WTC11 (cell line): ENCODE measurements around the gene C1orf174.

ENCODE experiments used
- SMAD3 ChIP-seq: sonication (generic); formaldehyde crosslinking; IDR thresholded peaks from 2 replicates; pipeline ENCODE4 v1.8.0; 2022; ENCODE audit warnings: missing genetic modification reagents, mild to moderate bottlenecking, borderline replicate concordance
- TCF7 ChIP-seq: sonication (generic); formaldehyde crosslinking; IDR thresholded peaks from 2 replicates; pipeline ENCODE4 v1.8.0; 2022; ENCODE audit warnings: mild to moderate bottlenecking, low read depth, missing genetic modification reagents, moderate library complexity
- ZNF219 ChIP-seq: sonication (generic); formaldehyde crosslinking; IDR thresholded peaks from 2 replicates; pipeline ENCODE4 v1.8.0; 2023; ENCODE audit warnings: missing genetic modification reagents, mild to moderate bottlenecking, borderline replicate concordance
- TF ChIP-seq, protein P1 (sequence below): sonication (generic); formaldehyde crosslinking; IDR thresholded peaks from 2 replicates; pipeline ENCODE4 v1.8.1; 2022; ENCODE audit warnings: missing genetic modification reagents, borderline replicate concordance
- TF ChIP-seq, protein P2 (sequence below): fragments of 200-600 bp; IDR thresholded peaks from 2 replicates; pipeline ENCODE4 v1.8.0; 2022; ENCODE audit warnings: antibody characterized with exemption
- TF ChIP-seq, protein P3 (sequence below): sonication (generic); formaldehyde crosslinking; IDR thresholded peaks from 2 replicates; pipeline ENCODE4 v1.8.0; 2022; ENCODE audit warnings: mild to moderate bottlenecking, missing genetic modification reagents
- TF ChIP-seq, protein P4 (sequence below): sonication (generic); formaldehyde crosslinking; IDR thresholded peaks from 2 replicates; pipeline ENCODE4 v1.8.1; 2023; ENCODE audit warnings: mild to moderate bottlenecking, missing genetic modification reagents, moderate library complexity

DNA sequence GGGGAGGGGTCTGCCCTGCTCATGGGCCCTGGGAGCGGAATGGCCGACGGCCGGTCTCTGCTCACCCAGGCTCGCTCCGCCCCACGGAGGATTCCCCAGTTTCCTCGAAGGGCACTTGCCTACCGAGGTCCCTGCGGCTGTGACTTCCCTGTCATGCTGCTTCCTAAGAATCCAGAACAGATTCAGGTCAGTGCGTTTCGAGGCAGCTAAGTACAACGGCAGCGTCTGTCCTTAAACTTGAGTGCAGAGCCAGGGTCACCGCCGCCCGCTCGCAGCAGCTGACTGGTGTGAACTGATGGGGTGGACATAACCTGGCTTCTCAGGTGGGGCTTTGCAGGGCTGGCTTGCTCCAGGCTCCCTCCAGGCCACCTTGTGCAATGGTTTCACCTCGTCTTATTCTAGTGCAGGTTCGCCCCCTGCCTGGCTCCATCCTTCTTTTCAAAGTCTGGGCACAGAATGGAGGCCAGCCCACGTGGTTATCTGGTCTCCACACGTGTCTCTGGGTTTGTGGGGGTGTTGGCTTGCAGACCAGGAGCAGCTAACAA, 7.6 kb upstream of the C1orf174 start:
- TF ChIP-seq, protein P1, sequence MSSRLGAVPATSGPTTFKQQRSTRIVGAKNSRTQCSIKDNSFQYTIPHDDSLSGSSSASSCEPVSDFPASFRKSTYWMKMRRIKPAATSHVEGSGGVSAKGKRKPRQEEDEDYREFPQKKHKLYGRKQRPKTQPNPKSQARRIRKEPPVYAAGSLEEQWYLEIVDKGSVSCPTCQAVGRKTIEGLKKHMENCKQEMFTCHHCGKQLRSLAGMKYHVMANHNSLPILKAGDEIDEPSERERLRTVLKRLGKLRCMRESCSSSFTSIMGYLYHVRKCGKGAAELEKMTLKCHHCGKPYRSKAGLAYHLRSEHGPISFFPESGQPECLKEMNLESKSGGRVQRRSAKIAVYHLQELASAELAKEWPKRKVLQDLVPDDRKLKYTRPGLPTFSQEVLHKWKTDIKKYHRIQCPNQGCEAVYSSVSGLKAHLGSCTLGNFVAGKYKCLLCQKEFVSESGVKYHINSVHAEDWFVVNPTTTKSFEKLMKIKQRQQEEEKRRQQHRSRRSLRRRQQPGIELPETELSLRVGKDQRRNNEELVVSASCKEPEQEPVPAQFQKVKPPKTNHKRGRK (CRISPR knock-in tag): no peak
- no peak for TF ChIP-seq ZNF219 (CRISPR knock-in tag)
- TF ChIP-seq, protein P2, sequence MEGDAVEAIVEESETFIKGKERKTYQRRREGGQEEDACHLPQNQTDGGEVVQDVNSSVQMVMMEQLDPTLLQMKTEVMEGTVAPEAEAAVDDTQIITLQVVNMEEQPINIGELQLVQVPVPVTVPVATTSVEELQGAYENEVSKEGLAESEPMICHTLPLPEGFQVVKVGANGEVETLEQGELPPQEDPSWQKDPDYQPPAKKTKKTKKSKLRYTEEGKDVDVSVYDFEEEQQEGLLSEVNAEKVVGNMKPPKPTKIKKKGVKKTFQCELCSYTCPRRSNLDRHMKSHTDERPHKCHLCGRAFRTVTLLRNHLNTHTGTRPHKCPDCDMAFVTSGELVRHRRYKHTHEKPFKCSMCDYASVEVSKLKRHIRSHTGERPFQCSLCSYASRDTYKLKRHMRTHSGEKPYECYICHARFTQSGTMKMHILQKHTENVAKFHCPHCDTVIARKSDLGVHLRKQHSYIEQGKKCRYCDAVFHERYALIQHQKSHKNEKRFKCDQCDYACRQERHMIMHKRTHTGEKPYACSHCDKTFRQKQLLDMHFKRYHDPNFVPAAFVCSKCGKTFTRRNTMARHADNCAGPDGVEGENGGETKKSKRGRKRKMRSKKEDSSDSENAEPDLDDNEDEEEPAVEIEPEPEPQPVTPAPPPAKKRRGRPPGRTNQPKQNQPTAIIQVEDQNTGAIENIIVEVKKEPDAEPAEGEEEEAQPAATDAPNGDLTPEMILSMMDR: no peak
- TF ChIP-seq, protein P3, sequence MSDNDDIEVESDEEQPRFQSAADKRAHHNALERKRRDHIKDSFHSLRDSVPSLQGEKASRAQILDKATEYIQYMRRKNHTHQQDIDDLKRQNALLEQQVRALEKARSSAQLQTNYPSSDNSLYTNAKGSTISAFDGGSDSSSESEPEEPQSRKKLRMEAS (CRISPR knock-in tag): no peak
- TF ChIP-seq, protein P4, sequence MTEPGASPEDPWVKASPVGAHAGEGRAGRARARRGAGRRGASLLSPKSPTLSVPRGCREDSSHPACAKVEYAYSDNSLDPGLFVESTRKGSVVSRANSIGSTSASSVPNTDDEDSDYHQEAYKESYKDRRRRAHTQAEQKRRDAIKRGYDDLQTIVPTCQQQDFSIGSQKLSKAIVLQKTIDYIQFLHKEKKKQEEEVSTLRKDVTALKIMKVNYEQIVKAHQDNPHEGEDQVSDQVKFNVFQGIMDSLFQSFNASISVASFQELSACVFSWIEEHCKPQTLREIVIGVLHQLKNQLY (CRISPR knock-in tag): no peak
- no peak for TF ChIP-seq SMAD3 (CRISPR knock-in tag)
- TF ChIP-seq TCF7 (CRISPR knock-in tag): no peak
